Measurements from ENCODE around the gene CLTCL1.
"Not testable (repeated sequence)": the region's sequence is repeated elsewhere in the genome, so short reads cannot be mapped to it uniquely, and the experiment has no call there.

Gene CLTCL1

GRCh38 chr22:19175602-19176174, 115.8 kb downstream of the CLTCL1 start:
- no peak for DNase-seq (ENCODE audit: low spot score)

DNA sequence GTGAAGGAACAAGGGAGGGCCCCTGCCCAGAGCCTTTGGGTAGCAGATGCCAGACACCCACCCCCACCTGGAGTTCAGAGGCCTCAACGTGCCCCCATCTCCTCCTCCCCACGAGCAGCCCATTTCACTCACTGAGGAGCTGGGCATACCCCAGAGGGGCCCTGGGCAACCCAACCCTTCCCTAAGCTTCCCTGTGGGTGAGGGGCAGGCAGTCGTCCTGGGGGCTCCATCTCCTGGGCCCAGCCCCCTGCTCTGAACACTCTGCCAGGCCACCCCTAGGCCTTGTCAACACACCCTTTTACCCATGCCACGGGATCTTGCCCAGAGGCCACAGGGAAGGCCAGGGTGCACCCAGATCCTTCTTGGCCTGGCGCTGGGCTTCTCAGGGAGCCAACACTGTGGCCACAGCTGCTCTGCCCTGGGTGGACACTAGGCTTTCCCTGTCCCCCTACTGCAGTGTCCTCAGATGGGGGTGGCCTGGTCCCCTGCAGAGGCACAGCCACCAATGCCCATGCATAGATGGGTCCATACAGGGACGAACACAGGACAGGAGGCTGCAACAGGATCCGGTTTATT, 116.4 kb downstream of the CLTCL1 start:
- DNase-seq (ENCODE audit: low spot score): no peak

DNA sequence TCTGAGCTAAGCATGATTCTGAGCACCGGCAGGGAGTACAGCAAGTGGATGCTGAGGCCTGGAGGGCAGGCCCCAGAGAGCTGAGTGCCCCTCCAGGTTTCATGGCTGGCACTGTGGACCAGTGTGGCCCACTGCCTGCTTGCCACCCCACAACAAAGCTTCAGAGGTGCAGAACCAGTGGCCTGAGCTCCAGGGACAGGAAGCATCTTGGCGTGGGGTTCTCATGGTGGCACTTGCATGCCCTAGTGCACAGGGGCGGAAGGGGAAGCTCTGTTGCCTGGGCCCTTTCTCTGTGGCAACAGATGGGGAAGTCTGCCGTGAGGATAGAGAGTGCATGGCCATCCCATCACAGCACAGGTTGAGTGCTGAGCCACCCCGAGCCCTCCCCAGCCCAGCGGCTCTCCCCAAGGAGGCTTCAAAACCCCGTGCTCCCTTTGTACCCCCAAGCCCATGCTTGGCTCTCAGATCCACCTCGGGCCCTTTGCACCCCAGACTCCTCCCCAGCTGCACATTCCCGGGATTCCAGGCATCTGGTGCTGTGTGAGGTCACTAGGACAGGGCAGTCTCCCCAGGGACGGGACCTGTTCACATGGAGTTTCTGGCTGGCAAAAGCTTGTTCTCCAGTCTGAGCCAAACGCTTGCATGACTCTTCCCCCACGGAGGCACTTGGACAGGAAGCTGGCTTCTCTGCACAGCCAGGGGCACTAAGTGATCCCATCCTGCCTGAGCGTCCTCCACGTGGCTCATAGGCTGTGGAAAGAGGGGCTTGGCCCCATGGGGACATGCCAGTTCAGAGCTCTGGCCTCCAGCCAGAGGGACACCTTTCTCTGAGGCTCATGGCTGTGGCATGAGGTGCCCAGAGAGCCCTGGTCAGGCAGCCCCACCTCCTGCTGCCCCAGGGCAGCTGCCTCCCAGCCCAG, 117.2 kb downstream of the CLTCL1 start:
- peak; percentile 58 for DNase-seq (ENCODE audit: low spot score)

DNA sequence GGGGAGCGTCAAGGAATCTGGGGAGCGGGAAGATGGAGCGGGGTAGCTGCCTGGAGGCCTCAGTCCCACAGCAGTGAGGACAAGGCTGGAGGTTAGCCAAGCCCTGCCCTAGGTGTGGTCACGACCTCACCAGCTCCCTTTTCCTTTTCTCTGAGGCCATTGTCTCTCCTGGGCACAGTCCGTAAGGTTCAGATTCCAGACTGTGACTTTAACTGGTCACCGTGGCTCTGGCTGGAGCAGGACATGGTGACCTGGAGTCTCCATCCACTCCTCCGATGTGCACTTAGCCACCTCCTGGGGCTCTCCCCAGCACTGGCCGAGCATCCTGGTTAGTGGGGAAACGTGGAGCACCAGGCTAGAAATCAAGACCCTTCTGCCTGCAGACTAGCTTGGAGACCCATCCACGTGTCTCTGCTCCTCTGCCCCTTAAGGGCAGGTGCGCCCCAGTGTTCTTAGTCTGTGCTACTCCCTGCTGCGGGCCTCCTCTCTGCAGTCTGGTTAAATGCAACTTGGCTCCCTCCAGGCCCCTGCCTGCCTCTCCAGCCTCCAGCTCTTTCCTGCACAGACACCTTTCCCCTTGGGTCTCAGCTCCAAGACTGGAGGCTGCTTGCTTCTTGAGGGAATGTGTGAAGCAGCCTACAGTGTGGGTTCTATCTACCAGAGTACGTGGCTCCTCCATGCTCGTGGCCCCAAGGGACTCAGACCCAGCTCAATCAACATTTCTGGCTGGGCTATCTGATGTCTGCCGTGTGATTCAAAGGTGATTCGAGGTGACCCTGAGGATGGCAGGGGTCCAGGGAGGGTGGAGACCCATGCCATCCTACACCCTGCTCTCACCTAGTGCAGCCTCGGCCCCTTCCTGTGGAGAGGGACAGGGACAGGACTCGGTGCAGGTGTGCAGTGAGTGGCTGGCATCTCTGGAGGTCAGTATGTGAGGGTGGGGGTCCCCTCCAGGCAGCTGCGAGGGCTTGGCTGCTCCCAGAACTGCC, 118.2 kb downstream of the CLTCL1 start:
- no peak for DNase-seq (ENCODE audit: low spot score)

DNA sequence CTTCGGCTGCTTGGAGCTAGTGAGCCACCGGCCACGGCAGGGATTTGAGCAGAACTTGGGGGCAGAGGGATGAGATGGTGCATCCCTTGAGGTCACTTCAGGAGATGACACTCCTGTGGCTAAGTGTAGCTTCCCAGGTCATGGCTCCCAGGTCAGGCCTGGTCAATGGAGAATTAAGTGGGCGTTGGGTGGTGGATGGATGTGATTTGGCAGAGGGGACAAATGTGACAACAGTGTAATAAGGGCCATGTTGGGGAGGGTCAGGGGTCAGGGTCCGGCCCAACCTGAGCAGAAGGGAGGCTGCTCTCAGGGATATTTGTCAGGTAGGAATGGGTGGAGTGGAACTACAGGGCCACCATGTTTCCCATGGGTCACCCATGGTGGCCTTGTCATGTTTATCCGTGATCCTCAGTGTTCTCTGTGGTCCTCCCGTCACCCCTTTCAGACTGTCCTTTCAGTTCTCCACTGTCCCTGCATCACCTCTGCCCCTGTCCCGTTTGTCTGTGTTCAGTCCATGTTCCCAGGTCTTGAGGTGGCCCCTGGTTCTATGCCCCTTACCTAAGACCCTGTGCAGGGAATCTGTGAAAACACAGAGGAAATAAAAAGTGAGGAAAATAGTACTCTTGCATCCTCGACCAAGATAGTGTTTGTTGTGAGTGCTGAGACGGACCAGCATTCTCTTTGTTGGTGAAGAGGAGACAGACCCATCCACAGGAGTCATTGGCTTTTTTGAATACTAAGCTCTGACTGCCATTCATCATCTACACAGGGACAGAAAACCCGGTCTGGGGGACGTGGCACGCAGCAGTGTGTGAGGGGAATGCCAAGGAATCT, 119.1 kb downstream of the CLTCL1 start:
- no peak for DNase-seq (ENCODE audit: low spot score)

GRCh38 chr22:19169947-19170318, 121.6 kb downstream of the CLTCL1 start:
- DNase-seq (ENCODE audit: low spot score): no peak

DNA sequence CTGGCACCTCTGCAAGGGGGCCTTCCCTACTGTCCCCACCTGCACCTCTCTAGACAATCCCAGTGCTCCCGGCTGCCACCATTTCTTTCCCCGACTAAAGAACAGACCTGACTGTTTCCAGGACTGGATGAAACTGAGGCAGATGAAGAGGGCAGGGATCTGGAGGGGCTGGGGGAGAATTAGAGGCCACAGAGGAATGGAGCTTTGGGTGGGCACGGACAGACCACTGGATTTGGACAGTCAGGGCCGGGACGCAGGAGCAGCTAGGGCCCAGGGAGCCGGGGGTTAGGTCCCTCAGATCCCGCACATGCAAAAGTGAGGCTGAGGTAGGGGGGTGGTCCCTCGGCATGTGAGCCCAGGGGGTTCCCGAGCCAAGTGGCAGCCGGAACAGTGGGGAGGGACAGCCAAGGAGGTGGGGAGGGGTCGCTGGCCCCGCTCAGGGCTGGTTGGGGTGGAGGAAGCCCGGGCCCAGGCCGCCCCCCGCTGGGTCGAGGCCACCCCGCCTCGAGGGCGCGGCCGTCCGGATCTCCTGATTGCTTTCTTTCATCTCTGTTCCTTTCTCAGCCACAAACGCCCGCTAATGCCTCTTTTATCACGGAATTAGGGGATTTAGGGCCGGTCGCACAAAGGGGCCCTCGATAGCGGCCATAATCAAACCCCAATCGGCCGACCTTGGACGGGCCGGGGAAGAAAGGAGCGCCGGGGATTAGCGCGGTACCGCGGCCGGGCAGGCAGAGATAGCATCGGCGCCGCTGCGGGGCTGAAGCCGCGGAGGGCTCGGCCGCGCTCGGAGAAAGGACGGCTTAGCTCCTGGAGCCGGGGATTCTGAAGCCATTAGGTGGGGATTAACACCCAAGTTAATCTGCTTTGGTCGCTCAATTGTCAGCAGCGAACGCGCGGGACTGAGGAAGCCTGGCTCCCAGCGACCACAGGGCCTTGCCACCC, 122.2 kb downstream of the CLTCL1 start:
- DNase-seq (ENCODE audit: low spot score): no peak

- no peak for DNase-seq (ENCODE audit: low spot score)
Measured at GRCh38 chr22:19168088-19168890, 123.2 kb downstream of the CLTCL1 start.

- no peak for DNase-seq (ENCODE audit: low spot score)
Measured at GRCh38 chr22:19167106-19167869, 124.2 kb downstream of the CLTCL1 start.

DNA sequence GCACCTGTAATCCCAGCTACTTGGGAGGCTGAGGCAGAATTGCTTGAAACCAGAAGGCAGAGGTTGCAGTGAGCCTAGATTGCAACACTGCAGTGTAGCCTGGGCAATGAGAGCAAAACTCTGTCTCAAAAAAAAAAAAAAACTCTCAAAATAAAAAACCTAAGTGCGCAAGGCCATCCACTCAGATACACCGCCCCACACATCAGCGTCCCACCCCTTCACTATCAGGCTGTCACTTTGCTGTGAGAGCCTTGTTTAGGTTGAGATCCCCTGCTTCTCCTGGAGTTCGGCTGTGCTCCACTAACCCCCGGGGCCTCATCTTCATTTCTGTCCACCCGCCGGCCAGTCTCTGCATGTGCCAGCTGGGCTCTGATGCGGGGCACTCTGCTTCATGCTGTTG, 125.1 kb downstream of the CLTCL1 start:
- DNase-seq (ENCODE audit: low spot score): no peak

DNA sequence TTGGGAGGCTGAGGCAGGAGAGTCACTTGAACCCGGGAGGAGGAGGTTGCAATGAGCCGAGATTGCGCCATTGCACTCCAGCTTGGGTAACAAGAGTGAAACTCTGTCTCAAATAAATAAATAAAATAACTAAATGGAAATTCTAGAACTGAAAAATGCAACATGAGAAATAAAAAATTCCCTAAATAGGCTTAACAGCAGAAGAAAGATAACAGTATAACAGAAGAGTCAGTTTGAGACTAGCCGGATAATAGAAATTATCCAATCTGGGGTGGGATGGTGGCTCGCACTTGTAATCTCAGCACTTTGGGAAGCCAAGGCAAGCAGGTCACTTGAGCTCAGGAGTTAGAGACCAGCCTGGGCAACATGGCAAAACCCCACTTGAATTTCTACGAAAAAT, 127.1 kb downstream of the CLTCL1 start:
- DNase-seq (ENCODE audit: low spot score): no peak

DNA sequence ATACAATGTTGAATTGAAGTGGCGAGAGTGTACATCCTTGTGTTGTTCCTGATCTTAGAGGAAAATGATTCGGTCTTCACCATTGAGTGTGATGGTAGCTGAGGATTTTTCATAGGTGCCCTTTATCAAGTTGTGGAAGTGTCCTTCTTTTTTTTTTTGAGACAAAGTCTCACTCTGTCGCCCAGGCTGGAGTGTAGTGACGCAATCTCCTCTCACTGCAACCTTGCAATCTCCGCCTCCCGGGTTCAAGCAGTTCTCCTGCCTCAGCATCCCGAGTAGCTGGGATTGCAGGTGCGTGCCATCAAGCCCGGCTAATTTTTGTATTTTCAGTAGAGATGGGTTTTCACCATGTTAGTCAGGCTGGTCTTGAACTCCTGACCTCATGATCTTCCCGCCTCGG, 132.9 kb downstream of the CLTCL1 start:
- DNase-seq (ENCODE audit: low spot score): not testable (repeated sequence)

- DNase-seq (ENCODE audit: low spot score): not testable (repeated sequence)
Measured at GRCh38 chr22:19156109-19156508, 135.4 kb downstream of the CLTCL1 start.

- DNase-seq (ENCODE audit: low spot score): no peak
Measured at GRCh38 chr22:19152942-19153883, 138.3 kb downstream of the CLTCL1 start.

- no peak for DNase-seq (ENCODE audit: low spot score)
Measured at GRCh38 chr22:19151329-19152191, 140.0 kb downstream of the CLTCL1 start.
